Stimulated activated CD4-positive, alpha-beta T cell treated with anti-CD3 and anti-CD28 coated beads, Interleukin-12 subunit alpha, Interleukin-12 subunit beta, amount 100 ng/mL, for 24 hours (primary cell): ENCODE measurements around the gene RNF224.

Source experiments
- DNase-seq, 2 experiments: peaks; one replicate each; pipeline ENCODE4 v3.0.0-alpha.2; 2020; ENCODE audit warnings: low read depth in 2 of 2

Gene RNF224

DNA sequence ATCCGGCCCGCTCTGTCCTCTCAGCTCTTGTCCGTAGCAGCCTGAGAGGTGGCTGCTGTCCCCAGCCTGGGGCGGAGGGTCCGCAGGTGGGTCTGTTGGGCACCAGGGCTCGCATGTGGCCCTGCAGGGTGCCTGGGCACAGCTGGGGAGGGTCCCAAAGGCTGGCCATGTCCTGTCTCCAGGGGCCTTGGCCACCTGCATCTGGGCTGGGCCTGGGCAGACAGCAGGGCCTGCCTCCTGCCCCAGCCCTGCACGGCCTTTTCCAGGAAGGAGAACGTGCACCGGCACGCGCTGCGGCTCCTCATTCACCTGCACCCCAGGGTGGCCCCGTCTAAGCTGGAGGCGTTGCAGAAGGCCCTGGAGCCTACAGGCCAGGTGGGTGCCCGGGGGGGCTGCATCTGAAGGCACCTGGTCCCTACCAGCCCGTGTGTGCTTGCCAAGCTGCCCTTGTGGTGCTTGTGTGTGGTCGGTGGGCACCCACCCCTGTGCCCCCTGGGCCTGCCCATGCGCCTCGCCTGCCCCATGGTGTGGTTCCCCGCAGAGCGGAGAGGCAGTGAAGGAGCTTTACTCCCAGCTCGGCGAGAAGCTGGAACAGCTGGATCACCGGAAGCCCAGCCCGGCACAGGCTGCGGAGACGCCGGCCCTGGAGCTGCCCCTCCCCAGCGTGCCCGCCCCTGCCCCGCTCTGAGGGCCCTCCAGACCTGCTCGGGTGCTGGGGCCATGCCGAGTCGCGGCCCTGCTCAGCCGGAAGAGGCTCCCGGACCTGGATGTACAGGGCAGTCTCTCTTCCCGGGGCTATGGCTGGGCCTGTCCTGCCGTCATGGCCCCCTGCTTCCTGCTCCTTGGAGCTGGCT is 45.2 kb downstream of the RNF224 start:
- DNase-seq, result no peak

DNA sequence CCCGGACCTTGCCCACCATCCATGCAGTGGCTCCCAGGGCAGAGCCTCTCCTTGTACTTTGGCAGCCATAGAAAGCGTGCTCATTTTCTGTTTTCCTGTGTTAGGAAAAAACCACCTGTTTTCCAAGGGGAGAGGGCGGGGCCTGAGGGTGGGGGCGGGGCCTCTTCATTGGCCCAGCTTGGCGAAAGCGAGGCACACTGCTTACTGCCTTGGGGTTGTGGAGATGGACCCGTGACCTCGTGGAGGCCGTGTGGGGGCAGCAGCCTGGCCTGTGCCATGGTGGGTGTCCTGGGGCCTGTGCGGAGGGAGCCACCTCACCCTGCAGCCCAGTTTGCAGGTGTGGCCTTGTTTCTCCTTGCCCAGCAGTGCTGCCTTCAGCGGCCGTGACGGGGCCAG is 45.8 kb downstream of the RNF224 start:
- DNase-seq, result no peak

DNA sequence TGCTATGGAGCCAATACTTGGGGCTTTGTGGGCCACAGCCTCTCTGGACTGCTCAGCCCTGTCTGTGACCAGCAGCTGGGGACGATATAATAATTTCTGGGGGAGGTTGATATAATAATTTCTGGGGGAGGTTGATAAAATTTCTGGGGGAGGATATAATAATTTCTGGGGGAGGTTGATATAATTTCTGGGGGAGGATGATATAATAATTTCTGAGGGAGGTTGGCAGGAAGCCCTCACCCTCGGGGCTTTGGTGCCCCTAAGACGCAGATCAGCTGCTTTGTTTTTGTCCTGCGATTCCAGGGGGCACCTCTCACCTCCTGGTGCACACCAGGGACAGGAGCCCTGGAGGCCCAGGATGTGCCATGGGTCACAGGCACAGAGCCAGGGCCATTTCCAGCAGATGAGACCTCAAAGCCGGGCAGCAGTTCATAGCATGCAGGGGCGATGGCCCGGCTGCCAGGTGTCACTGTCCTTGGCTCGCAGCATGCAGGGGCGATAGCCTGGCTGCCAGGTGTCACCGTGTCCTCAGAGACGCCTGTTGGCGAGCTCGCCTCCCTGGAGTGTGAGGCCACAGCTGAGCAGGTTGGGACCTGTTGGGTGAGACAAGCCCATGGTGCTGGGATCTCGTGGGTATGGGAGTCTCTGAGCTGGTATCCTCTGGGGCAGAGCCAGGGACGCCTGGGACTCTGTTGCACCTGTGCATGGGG is 46.5 kb downstream of the RNF224 start:
- DNase-seq, result no peak

DNA sequence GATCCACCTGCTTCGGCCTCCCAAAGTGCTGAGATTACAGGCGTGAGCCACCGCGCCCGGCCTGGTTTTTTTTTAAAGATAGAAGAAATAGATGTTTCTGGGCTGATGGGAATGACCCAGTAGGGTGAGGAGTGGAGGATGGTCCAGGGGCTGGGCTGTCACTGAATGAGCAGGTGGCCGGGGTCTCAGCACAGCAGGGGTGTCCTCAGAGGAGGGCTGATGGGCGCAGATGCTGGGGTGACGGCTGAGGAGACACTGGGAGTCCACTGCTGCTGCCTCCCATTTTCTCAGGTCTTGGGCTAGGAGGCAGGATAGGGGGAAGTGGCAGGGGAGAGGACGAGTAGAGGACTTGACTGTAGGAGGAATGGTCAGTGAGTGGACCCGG is 47.9 kb downstream of the RNF224 start:
- no peak for DNase-seq

DNA sequence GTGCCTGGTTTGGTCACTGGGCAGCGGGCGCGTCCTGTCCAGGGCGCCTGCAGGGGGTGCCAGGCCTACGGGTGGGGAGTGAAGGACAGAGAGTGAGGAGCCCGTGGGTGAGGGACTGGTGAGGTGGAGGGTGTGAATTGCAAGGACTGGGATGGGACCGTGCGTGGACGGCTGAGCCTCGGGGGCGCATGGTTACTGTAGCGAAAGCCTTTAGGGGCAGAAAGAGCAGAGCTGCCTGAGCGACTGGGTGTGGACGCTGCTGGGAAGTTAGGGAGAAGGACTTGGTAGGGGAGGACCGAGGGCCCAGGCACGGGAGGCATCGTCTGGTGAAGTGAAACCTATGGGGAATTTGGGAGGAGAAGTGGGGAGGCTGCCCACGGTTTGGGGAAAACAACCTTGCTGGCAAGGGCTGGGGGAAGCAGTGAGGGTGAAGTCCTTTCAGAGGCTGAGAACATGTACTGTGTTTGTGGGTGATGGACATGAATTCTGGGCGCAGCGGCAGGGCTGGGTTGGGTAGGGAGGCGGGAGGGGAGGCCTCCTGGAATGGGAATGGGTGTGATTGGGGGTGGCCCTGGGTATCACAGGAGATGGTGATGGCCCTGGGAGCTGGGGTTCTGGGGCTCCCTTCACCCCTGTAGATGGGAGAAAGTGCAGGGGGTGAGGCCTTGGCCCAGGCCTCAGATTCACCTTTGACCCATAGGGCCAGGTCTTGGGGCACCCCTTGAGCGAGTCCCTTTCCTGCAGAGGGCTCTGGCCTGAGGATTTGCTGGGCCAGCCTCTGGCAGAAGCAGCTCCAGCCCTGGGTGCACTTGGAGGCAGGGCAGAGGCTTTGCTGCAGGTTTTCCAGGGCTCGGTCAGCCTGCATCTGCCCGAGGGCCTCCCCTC is 48.5 kb downstream of the RNF224 start:
- DNase-seq, result no peak

DNA sequence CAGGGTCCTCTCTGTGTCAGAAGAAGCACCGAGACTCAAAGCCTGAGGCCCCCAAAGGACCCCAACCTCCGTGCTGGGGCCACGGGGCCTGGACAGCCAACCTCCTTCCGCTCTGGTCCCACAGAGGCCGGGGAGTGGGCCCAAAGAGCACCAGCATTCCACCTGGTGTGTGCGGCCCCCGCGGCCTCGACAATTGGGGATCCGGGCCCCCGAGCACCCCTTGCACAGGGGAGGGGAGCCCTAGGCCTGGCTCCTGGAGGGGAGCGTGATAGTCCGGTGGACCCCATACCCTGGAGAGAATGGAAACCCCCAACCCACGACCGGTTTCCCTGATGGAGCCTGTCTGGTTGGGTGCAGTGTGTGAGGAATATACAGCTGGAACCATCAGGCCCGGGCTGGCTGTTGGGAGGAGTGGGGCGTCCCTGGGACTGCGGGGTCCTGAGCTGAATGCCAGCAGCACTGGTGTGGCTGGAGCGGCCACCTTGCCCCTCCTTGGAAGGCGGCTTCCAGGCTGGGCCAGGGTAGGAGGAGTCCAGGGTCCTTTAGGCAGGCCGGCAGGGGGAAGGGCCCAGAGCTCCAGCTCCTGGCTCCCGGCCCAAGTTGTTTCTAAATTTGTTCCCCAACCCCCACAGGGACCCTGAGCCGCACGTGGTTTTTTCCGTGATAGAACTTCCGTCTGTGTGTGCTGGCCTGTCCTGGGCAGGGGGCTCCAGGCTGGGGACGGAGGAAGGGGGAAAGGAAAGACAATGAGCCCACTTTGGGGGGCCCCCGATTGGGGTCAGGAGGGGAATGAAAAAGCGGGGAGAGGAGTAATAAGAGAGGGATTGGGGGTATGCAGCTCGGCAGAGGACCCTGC is 49.4 kb downstream of the RNF224 start:
- DNase-seq, result no peak

DNA sequence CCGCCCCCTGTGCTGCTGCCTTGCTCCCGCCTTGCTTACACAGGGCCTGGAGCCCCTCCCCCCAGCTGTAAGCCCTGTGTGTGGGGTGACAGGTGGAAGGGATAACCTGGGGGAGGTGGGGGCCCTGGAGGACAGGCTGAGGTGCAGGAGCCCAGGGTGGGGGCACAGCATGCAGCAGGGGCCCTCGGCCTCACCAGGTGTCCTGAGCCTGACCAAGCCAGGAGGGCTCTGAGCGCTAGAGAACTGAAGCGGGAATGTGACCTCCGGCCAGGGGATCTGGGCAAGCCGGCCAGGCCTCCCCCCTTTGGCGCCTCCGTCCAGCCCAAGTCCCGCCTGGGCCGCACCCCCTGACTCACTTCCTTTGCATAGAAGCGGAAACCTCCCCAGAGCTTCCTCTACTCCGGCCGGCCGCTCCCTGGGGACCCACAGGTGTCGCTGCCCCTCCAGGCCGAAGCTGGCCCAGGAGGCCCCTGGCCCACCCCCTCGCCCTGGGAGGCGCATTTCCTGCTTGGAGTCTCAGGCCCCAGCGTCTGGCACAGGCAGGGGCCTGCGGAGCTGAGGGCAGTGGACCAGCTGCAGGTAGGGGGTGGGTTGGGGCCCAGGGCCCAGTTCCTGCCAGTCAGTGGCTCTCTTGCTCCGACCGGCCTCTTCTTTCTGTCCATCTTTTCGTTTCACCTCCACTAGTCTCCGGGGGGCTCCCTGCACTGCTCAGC is 50.2 kb downstream of the RNF224 start, which contains the start of gene TOR4A:
Gene TOR4A (plus strand): TSS at position 398 of the 713 bp plus-strand sequence. CDS start 964 bp downstream, outside the sequence.
- no peak for DNase-seq

DNA sequence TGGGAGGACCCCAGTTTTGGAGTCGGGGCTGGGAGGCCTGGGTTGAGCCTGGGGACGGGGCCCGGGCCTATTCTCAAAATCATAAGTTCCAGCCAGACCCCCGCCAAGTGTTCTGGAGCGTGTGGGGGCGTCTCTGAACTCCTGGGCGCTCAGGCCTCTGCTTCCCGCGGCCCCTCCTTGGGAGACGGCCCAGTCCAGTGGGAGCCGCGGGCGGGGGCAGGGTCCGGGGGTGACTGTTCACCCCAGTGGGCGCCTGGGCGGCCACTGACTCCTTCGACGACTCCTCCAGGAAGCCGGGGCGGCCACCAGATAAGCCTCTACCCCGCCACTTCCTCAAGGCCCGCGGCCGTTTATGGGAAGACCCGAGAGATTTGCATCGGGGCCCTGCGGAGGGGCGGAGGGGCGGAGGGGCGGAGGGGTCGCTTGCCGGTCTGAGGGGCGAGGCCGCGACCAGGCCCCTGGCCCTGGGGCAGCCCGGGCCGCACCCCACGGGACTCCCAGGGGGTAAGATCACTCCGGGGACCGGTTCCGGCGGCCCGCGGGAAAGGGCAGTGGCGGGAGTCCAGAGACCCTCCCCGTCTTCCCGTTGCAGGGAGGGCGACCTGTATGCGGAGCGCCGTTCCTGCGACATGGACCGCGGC is 50.9 kb downstream of the RNF224 start:
- no peak for DNase-seq
